IPS-20b (cell line): Measurements from ENCODE around the gene ASXL2.

Source experiments
- H3K27ac ChIP-seq: one replicate; pipeline ENCODE4 v1.5.1; 2013; ENCODE audit warnings: low read length
- H3K27me3 ChIP-seq: 2 replicates; pipeline ENCODE4 v1.6.1; 2013; ENCODE audit warnings: mild to moderate bottlenecking, low read length, inconsistent platforms; ENCODE audit not compliant: insufficient read depth
- H3K36me3 ChIP-seq: 2 replicates; pipeline ENCODE4 v1.6.1; 2013; ENCODE audit warnings: low read depth, mild to moderate bottlenecking, inconsistent platforms, low read length, moderate library complexity; ENCODE audit not compliant: insufficient read depth
- H3K4me1 ChIP-seq: 2 replicates; pipeline ENCODE4 v1.6.1; 2013; ENCODE audit warnings: mild to moderate bottlenecking, control low read depth, inconsistent platforms, low read length, moderate library complexity; ENCODE audit not compliant: insufficient read depth
- H3K4me3 ChIP-seq: 2 replicates; pipeline ENCODE4 v1.5.1; 2013; ENCODE audit warnings: mild to moderate bottlenecking, low read length, inconsistent platforms
- H3K9ac ChIP-seq: 2 replicates; pipeline ENCODE4 v1.6.1; 2013; ENCODE audit warnings: low read depth, mild to moderate bottlenecking, inconsistent platforms, low read length, moderate library complexity
- H3K9me3 ChIP-seq: 2 replicates; pipeline ENCODE4 v1.6.1; 2013; ENCODE audit warnings: mild to moderate bottlenecking, low read depth, low read length, inconsistent platforms; ENCODE audit not compliant: insufficient read depth

ASXL2 gene

DNA sequence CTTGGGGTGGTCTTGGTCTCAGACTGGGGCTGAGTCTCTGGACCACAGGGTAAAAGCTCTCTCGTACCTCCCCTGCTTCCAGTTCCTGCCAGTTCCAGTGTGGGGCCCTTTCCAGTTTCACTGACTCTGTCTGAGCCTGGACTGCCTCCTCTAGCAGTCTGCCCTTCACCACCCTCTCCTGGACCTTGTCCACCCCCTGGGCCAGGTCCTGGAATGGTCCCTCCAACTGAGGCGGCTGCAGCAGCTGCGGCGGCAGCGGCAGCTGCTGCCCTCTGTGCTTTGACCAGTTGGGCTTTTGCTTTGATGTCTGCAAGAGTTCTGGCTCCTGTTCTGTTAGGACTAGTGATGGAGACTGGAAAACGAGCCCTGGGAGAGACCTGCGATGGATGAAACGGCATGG is 134.2 kb downstream of the ASXL2 start:
- no peaks in the 10 kb centered on the region for H3K9me3 ChIP-seq
- H3K4me1 ChIP-seq = peaks cover 30% of the 10 kb centered on the region; the same call in 1 of the 2 replicates
- no peak overlapping the region for H3K27ac ChIP-seq
- no peak overlapping the region for H3K9ac ChIP-seq
- no peaks in the 10 kb centered on the region for H3K27me3 ChIP-seq
- peaks cover 49% of the 10 kb centered on the region for H3K36me3 ChIP-seq
- no peak overlapping the region for H3K4me3 ChIP-seq

DNA sequence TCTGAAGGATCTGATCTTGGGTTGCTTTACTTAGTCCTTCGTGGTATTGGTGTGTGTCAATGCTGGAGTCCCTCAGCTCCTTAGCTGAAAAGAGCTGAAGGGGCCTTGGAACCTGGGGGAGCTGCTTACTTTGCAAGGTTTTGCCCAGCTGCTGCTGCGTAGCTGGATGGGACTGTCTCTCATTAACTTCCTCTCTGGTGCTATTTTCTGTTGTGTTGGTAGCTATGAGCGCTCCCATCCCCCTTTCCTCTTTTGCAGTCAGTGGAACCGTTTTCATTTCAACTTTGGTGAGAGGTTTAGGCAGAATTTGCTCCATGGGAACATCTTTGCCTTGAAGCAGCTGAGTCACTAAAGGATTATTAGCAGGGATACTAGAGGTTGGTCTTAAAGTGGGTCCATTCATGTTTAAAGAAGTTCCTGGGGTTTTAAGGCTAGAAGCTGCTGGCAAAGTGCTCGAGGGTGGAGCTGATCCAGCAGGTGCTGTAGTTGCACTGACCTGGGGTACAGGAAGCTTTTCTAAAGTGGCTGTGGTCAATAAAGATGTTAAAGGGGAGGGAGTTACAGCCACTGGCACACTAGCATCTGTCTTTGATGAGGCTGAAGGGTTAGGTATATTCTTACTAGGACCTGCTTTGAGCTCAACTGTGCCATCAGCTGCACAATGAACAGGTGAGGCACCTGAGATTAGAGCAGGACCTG is 135.0 kb downstream of the ASXL2 start:
- no peak overlapping the region for H3K4me3 ChIP-seq
- H3K4me1 ChIP-seq = peaks cover 30% of the 10 kb centered on the region; the same call in 1 of the 2 replicates
- no peaks in the 10 kb centered on the region for H3K27me3 ChIP-seq
- H3K9me3 ChIP-seq = no peaks in the 10 kb centered on the region
- H3K27ac ChIP-seq = no peak overlapping the region
- no peak overlapping the region for H3K9ac ChIP-seq
- H3K36me3 ChIP-seq = peaks cover 44% of the 10 kb centered on the region

DNA sequence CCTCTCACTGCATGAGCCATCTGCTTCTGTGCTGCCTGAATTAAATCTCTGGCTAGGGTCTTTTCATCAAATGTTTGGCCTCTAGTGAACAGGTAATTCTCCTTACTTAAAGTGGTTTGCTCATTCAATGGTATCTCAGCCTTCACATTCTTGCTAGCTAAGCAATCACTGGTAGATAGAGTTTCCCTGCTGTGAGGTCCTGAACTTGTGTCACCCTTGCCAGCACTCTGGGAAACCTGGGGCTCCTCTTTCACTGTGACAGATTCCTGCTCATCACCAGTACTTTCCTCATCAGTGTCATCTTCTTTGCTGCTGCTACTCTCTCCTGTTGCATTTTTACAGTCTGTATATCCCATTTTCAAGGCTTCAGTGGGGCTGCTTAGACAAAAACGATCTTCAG is 135.8 kb downstream of the ASXL2 start:
- Histone ChIP-seq H3K36me3 (peaks cover 39% of the 10 kb centered on the region), H3K4me1 (peaks cover 30% of the 10 kb centered on the region; the same call in 1 of the 2 replicates), H3K4me3 (no peak overlapping the region), H3K27me3 (no peaks in the 10 kb centered on the region), H3K9me3 (no peaks in the 10 kb centered on the region), H3K9ac (no peak overlapping the region), H3K27ac (no peak overlapping the region)

DNA sequence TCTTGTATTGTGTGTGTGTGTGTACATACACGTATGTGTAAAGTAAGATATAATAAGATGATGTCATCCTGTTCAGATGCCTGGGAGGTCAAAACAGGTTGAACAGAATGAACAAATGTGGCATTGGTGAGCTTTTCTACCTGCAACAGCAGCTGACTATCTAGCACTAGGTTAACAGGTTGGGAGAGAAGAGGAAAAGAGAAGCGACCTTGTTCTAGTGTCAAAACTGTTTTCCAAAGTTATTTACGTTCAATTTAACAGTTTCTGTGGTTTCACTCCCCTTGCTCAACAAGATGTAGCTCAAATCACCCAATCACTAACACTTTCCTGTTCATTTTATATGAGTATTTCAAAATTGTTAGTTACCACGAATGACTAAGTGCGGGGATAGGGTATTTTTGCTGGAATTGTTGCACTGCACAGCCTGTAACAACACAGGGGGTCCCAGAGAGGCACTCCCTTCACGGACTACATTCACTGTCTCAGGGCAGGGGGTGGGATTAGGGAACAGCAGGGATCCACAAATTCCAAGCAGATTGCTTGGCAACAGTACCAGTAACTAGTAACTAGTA is 137.4 kb downstream of the ASXL2 start:
- Histone ChIP-seq H3K27ac (no peak overlapping the region), H3K9ac (no peak overlapping the region)

DNA sequence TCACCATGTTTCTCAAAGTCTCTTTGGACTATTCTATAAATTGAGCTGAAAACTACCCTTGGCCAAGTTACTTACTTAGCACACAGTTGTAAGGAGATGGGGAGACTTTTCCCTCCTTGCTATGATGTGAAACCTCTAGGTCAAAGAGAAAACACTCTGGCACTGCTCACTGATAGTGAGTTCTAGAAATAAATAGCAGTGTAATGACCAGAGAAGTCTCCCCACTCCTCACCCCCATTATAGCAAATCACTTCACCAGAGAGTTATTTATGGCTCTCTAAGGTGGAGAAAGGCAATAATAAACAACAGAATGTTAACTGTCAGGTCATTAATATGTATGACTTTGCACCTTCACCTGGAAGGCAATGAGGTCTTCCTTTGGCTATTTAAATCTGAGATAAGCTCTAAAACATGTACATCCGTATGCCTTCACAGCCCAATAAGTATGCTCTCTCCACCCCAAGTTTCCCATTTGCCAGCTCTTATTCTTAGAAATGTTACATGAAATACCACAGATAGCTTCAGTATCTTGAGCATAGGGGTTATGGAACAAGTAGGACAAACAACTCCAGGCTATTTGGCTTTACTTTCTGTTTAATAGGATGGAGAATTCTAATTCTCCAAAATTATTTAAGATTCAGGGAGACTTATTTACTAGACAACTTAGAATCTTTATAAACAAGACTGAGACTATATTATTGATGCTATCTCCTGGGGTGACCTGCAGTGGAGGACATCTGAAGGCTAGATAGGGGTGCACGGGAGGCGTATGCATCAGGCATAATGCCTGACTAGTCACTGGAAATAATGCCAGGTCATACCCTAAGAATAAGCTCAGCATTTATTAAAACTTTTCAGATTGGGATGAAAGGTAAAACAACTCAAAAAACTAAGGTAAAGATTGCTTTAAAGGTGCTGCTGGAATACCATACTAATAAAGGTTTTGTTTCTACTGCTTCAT is 139.6 kb downstream of the ASXL2 start:
- Histone ChIP-seq H3K36me3 (peaks cover 22% of the 10 kb centered on the region), H3K4me3 (no peak overlapping the region), H3K9me3 (no peaks in the 10 kb centered on the region), H3K4me1 (peaks cover 49% of the 10 kb centered on the region), H3K27me3 (no peaks in the 10 kb centered on the region), H3K27ac (no peak overlapping the region), H3K9ac (no peak overlapping the region)

More for the DNA sequence above, 137.4 kb downstream of the ASXL2 start:
- H3K4me1 ChIP-seq = peaks cover 35% of the 10 kb centered on the region
- no peaks in the 10 kb centered on the region for H3K27me3 ChIP-seq
- H3K9me3 ChIP-seq = no peaks in the 10 kb centered on the region
- H3K4me3 ChIP-seq = no peak overlapping the region
- peaks cover 35% of the 10 kb centered on the region for H3K36me3 ChIP-seq

DNA sequence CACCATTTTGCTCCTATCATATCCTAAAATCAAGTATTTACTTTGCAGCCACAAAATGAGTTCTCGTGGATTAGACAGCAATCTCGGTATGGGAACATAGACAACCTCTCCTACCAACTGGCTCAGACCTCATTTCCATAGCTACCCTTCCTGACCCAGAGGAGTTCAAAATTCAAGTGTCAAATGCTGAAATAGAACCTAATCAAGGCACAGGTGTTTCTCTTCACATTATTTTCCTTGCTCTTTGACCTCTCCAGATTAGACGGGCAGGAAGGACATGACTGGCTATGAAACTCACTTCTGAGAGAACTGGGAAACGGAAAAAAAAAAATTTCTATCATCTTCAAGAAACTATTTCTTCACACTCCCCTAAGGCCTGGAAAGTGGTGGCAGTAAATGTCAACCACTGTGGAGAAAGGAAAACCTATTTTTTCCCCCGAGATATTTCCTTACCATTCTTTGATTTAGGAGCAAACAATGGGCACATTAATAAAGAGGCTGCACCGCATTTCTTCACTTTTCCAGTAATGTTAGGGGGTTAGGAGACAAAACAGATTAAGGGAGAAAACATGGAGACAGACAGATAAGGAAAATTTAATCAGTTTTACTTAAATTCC is 141.3 kb downstream of the ASXL2 start:
- H3K9me3 ChIP-seq = no peaks in the 10 kb centered on the region
- no peak overlapping the region for H3K27ac ChIP-seq
- peaks cover 5% of the 10 kb centered on the region; the same call in 1 of the 2 replicates for H3K36me3 ChIP-seq
- no peak overlapping the region for H3K4me3 ChIP-seq
- H3K9ac ChIP-seq = no peak overlapping the region
- peaks cover 41% of the 10 kb centered on the region for H3K4me1 ChIP-seq
- no peaks in the 10 kb centered on the region for H3K27me3 ChIP-seq

DNA sequence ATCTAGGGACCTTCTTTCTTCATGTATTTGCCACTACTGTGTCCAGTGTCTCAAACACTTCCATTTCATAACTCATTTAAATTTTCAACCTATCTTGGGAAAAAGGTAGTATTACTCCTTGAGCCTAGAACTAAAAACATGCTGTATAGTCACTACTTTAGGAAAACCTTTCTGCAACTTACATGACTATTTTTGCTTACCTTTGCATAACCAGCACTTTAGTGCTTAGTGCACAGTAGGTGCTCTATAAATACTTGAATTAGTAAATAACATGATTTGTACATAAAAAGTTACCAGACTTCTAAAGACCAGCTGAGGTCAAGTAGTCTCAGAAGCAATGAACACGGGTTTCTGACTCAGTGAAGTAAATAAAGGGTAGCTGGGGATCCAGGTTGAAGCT is 142.5 kb downstream of the ASXL2 start:
- Histone ChIP-seq H3K9me3 (no peaks in the 10 kb centered on the region), H3K9ac (no peak overlapping the region), H3K4me3 (no peak overlapping the region), H3K4me1 (peaks cover 30% of the 10 kb centered on the region), H3K27ac (no peak overlapping the region), H3K27me3 (no peaks in the 10 kb centered on the region), H3K36me3 (no peaks in the 10 kb centered on the region)

DNA sequence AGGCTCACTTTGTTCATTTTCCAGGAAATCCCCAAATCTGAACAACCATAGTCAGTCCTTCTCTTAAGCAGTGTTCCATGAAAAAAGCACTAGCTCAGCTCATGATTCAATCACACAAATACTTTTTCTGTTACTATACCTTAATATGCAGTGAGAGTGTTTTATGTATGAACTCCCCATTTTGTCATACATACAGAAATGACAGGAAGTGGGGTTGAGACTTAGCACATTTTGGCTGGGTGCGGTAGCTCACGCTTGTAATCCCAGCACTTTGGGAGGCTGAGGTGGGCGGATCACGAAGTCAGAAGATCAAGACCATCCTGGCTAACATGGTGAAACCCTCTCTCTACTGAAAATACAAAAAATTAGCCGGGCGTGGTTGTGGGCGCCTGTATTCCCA is 149.7 kb downstream of the ASXL2 start:
- Histone ChIP-seq H3K4me3 (no peak overlapping the region), H3K4me1 (no peaks in the 10 kb centered on the region), H3K27me3 (no peaks in the 10 kb centered on the region), H3K9ac (no peak overlapping the region), H3K36me3 (no peaks in the 10 kb centered on the region), H3K9me3 (no peaks in the 10 kb centered on the region), H3K27ac (no peak overlapping the region)

DNA sequence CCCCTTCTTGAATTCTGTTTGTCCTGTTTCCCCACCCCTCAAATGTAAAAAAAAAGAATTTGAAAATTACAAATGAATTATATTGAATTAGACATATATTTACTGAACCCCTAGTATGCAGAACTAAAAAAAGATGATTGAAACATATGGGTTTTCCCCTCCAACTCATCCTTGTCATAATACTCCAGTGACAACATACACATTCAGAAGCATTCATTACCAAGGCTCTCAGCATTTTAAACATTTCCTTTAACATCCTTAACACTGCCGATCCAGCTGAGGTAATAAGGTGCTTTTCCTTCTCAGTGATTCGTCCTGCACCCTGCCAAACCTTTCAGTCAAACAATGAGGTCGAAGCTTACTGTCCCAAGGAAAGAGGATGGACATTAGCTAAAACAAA is 151.8 kb downstream of the ASXL2 start:
- Histone ChIP-seq H3K4me3 (no peak overlapping the region), H3K9ac (no peak overlapping the region), H3K9me3 (no peaks in the 10 kb centered on the region), H3K27me3 (no peaks in the 10 kb centered on the region), H3K4me1 (no peaks in the 10 kb centered on the region), H3K36me3 (no peaks in the 10 kb centered on the region), H3K27ac (no peak overlapping the region)

DNA sequence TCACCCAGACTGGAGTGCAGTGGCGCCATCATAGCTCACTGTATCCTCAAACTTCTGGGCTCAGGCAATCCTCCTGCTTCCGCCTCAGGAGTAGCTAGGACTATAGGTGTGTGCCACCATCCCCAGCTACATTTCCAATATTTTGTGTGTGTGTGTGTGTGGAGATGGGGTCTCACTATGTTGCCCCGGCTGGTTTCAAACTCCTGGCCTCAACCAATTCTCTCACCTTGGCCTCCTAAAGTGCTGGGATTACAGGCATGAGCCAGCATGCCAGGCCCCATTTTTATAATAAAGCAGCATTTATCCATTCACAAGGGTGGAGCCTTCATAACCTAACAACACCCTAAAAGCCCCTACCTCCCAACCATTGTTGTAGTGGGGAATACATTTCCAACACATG is 152.4 kb downstream of the ASXL2 start:
- Histone ChIP-seq H3K36me3 (no peaks in the 10 kb centered on the region), H3K9ac (no peak overlapping the region), H3K27ac (no peak overlapping the region), H3K4me3 (no peak overlapping the region), H3K27me3 (no peaks in the 10 kb centered on the region), H3K9me3 (no peaks in the 10 kb centered on the region), H3K4me1 (no peaks in the 10 kb centered on the region)

DNA sequence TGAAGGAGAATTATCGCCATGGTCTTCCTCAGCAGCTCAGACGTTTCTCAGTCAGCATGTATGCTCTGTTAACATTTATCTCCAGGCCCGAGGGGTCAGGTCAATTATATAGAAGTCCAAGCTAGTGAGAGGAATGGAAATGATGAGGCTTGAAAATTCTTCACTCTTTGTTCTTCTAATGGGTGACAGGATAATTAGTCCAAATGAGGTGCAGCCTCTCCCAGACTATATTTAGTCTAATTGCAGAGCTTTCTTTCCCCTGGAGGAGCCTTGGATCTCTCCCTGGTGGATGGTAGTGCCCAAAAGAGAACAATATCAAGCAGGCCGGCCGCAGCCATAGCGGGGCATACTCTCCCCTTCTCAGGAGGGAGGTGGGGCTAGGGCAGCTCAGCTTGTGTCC is 153.5 kb downstream of the ASXL2 start:
- no peaks in the 10 kb centered on the region for H3K9me3 ChIP-seq
- no peak overlapping the region for H3K27ac ChIP-seq
- H3K36me3 ChIP-seq = no peaks in the 10 kb centered on the region

More for the DNA sequence above, 153.5 kb downstream of the ASXL2 start:
- no peaks in the 10 kb centered on the region for H3K27me3 ChIP-seq
- H3K4me3 ChIP-seq = no peak overlapping the region
- H3K9ac ChIP-seq = no peak overlapping the region
- no peaks in the 10 kb centered on the region for H3K4me1 ChIP-seq
